Left renal cortex interstitium (tissue), 4 donors: Measurements from ENCODE around the gene ZCCHC14. TPM values are rescaled to one million over a fixed set of nuclear protein-coding genes. Genes with fewer than 3 reads are reported as not detected.
"Not testable (repeated sequence)": the region's sequence is repeated elsewhere in the genome, so short reads cannot be mapped to it uniquely, and the experiment has no call there.

Experiments used
- DNase-seq, 4 donors: peaks; one replicate each; pipeline ENCODE4 v3.0.0-alpha.2; 2013; ENCODE audit warnings: low read depth in 4 of 4, low spot score in 2 of 4, missing footprints in 1 of 4
- polyA plus RNA-seq, 4 donors: library from polyadenylated mRNA; unstranded; fragments of 120-200 nt; gene quantifications; one replicate each; pipeline ENCODE4 v1.2.1, GENCODE V29; 2013; ENCODE audit not compliant: insufficient read length in 4 of 4

ZCCHC14 gene
- polyA plus RNA-seq, 4 donors: 27.9 to 39.1 (median 35.2) TPM

DNA sequence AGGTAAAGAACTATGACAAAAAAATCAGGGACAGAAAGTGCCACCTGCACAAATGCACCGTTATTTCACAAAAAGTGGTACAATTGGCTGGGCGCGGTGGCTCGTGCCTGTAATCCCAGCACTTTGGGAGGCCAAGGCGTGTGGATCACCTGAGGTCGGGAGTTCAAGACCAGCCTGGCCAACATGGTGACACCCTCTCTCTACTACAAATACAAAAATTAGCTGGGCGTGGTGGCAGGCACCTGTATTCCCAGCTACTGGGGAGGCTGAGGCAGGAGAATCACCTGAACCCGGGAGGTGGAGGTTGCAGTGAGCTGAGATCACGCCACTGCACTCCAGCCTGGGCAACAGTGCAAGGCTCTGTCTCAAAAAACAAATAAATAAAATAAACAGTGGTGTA lies 102.9 kb downstream of the ZCCHC14 start:
- DNase-seq: not testable (repeated sequence)

DNA sequence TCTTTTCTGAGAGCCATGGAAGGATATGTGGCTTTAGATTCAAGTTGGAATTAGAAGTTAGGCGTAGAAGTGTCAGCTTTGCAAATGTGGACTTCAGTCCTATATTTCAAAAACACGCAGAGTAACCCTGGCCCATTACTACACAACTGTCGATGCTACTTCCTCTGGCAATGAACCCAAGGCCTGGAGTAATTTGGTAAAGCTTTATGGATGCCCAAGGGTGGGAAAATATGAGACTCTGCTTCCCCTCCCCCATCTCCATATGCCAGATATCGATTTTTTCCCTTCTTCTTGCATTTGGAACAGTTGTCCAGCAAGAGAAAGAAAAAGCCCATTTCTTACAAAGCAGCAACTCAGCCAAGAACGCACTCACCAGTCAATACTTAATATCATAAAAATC lies 103.6 kb downstream of the ZCCHC14 start:
- no peak for DNase-seq

DNA sequence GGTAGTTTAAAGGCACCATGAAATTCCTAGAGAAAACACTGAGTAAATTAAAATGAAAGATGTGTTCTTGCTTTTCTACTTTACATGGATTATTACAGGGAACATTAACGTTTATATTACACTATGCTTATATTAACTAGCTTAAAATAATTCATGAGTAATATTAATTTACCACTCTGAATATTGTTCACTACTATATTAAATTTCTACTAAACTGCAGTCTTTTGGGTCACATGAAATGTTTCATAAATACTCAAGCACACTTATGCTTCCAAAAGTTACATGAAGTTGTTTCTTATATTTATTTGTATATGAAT lies 104.0 kb downstream of the ZCCHC14 start:
- DNase-seq: no peak

DNA sequence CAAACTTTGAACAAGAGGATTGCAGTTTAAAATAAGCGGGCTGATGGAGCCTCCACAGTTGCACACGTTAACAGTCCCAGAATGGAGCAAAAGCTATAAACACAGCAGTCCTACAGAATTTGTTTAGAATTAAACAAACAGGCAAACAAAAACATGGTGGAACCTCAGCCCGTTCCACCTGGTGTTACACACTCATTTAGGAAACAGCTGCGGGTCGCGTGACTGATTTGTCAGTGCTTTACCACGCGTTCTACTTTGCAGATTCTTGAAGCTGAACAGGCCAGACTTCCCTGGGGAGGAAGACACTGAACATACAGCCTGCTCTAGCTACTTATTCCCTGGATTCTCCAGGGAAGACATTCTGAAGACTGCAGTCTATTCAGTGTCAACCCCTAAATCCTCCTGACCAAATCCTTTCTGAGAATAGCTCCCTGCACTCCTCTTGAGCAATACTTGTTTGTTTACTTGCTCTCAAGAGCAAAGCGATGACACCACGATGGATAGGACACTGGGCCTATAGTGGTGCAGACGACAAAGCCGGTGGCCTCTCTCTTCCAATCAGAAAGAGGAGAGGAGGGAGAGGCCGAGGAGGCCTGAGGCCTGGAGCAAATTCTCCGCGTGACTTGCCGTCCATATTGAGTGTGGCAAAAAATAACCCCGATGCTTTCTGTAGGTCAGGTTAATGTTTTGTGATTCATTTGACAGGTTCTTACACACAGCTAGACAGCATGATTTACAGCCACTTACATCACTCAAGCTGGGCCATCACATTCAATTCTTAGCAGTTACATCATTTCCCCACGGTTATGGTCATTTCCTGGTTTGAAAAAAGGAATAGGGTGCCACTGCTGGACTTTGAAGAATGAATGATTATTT lies 104.6 kb downstream of the ZCCHC14 start:
- DNase-seq: peak; percentile 89 to 97 (median 94)

DNA sequence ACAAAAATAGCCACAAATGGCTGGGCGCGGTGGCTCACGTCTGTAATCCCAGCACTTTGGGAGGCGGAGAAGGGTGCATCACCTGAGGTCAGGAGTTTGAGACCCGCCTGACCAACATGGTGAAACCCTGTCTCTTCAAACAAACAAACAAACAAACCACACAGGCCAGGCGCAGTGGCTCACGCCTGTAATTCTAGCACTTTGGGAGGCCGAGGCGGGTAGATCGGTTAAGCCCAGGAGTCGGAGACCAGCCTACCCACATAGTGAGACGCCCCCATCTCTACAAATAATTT lies 108.0 kb downstream of the ZCCHC14 start:
- not testable (repeated sequence) for DNase-seq

DNA sequence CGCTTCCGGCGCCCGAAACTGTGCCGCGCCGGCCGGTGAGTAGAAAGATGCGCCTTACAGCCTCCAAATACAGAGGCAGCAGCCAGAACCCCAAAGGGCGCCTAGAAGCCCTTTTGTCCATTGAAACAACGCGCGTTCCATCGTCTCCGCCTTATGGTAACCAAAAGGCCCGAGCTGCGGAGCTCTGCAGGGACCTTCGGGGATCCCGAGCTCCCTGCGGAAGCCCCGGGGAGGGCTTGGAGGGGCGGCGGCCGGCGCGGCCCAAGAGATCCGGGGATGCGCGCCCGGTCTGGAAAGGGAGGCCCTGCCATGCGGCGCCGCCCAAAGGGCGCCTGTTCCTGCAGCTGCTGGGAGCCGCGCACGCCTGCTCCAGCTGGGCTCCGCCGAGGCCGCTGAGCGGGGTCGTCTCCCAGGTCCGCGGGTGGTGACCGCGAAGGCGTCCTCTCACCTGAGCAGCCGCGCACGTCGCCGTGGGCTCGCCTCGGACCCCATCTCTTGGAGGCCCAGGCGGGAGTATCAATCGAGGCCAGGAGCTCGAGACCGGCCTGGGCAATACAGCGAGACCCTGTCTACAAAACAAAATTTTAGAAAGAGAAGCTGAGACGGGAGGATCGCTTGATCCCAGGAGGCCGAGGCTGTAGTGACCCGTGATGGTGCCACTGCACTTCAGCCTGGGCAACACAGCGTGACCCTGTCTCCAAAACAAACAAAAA lies 108.5 kb downstream of the ZCCHC14 start:
- no peak for DNase-seq

DNA sequence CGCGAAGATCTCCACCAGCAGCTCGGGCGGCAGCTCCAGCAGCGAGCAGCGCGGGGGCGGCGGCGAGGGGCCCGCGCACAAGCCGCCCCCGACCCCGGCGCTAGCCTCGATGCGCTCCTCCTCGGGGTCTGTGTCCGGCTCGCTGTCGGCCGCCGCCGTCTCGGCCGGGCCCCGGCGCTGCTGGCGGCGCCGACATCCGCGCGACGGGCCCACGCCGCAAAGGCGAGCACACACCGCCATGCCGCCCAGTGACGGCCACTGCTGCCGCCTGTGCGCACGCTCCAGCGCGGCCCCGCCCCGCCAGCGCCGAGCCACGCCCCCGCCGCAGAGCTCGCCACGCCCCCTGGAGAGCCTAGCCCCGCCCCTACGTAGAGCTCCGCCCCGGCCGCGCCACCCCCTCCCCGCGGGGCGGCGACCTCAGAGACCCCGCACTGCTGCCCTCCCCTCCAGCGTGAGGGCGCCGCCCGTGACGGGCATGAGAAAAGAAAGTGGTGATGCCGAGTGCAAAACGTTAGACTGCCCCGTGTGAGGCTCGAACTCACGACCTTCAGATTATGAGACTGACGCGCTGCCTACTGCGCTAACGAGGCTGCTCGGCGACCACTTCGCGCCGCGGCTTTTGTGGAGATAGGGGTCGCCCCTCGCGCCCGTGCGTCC lies 109.2 kb downstream of the ZCCHC14 start, which contains the start of gene FBXO31:
TSS of gene FBXO31 (minus strand) at position 272 of the 657 bp plus-strand sequence. CDS start at position 240, 32 bp downstream.
- DNase-seq: peak; percentile 79 to 87 (median 82)

DNA sequence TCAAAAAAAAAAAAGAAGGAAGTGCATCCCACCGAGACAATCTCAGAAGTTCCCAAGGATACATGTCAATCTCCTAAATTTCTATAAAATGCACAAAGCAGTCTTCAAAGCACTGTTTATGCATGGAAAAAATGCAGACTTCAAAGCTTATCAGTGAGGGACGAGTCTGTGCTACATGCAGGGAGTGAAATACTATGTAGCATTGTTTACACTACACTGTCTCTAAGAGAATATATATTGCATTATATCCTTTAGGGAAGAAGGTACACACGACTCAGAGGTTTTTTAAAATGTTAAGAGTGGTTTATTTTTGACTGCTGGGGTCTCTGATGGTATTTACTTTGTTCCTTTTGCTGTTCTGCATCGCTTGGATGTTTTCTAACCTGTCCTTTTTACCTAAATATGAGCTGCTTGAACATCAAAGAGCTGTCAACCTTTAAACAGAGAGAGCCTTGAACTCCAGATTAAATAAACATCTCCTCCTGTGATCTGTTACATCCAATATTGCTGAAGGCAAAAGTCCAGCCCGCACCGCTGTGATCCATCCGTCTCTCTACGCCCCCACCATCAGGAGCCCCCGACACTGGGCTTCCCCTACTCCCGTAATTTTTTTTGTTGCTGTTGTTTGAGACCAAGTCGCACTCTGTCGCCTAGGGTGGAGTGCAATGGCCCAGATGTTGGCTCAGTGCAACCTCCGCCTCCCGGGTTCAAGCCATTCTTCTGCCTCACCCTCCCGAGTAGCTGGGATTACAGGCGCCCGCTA lies 110.6 kb downstream of the ZCCHC14 start:
- no peak for DNase-seq

DNA sequence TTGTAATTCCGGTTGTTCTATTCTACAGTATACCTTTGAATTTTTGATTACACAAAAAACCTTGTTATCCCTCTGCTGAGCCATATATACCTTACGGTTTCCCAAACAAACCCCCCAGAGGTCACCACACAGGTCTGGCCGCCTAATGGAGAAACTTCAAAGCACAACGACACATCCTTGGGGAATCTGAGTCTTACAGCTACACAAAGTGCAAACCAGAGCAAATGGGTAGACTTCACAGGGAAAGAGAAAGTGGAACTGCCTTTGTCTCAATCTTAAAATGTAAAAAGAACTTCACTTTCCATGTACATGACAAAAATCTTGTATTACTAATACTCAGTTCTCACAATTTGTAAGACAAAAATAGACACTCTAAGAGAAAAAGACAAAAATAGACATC lies 111.9 kb downstream of the ZCCHC14 start:
- DNase-seq: no peak

DNA sequence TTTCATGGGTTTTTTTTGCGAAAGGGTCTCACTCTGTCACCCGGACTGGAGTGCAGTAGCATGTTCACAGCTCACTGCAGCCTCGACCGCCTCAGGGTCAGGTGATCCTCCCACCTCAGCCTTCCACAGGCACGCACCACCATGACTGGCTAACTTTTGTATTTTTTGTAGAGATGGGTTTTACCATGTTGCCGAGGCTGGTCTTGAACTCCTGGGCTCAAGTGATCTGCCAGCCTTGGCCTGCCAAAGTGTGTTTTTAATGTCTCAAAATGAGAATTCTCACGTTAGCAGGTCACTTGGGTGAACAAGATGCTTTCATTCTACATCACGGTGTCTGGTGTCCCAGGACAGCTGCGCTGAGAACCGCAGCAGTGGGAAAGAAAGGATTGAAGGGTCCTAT lies 112.4 kb downstream of the ZCCHC14 start:
- DNase-seq: no peak

DNA sequence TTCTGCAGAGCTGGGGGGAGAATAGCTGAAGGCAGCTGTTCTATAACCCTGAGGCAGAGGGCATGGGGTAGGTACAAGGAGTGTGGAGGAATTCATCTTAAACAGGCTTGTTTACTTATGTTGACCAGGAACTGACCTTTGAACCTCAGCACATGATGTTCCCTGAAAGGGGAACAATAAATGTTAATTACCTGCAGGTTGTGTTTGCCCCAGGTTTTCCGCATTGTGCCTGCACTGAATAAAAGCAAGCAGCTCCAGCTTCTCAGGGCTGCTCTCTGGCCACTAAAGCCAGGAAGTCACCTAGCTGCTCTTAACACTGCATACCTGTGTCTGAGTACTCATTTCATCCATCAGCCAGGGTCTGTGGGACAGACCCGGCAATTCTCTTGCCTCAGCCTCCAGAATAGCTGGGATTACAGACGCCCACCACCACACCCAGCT lies 113.5 kb downstream of the ZCCHC14 start:
- not testable (repeated sequence) for DNase-seq

DNA sequence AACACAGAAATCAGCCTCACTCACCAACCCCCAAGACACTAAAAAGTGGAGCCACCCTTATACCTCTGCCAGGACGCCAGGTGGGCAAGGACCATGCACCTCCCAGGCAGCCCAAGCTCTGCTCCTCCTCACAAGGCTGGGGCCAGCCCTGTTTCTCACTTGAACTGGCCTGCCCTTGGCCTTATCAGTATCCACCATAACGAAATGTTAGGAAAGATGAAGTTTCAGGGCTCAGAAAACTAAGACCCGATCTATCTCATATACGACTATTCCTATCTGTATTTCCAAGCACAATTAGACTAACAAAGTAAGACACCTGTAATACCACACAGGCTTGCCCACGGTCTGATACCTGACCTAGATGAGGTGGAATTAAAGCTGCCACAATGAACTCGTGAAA lies 116.2 kb downstream of the ZCCHC14 start:
- DNase-seq: no peak

DNA sequence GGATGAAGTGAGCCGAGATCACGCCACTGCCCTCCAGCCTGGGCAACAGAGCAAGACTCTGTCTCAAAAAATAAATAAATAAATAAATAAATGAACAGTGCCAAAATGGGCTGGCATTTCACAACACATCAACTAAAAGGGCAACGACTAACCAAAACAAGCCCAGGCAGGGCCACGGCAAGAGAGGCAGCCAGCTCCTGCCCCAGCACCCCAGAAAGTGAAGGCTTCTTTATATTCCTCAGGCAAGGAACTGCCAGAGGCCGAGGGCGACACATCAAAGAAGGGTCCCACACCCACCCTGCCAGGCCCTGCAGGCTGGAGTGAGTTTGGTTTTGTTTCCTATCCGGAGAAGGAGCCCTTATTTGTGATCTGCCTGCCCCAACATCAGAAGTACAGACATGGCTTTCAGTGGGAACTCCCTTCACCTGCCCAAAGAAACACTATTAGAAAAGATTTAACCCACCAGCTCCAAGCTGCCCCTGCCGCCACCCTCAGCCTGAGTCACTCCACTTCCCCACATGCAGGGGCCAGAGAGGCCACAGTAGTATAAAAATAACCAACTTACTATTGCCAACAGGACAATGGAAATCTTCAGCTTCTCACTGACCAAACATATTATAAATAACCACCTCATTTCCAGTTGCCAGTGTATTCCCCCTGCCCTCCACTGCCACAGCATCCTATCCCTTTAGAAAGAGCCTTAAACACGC lies 117.2 kb downstream of the ZCCHC14 start:
- DNase-seq: no peak

DNA sequence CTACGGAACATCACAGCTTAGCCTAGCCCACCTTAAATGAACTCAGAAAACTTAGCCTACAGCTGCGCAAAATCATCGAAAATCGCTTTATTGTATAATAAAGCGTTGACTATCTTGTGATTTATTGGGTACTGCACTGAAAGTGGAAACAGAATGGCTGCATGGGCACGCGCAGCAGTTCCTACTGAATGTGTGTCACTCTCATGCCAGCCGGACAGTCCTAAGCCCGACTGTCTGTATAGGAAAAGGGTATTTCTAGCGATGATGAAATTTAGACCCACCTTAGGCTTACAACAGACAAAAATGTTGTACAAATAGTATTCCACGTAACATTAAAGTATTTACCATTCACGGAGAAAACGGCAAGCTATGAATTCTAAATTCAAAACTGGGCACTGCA lies 118.5 kb downstream of the ZCCHC14 start:
- no peak for DNase-seq

DNA sequence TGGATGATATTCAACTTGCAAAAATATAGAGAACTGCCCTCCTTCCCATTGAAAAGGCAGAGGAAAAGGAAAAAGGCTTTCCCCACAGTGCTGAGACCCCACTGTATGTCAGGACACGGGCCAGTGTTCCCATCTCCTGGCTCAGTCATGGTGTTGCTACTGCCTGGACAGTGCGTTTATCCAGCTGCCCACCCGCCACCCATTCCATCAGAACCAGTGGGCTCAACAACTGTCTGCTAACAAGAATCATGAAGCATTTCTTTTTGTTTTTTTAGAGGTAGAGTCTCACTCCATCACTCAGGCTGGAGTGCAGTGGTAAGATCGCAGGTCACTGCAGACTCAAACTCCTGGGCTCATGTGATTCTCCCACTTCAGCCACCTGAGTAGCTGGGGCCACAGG lies 120.5 kb downstream of the ZCCHC14 start:
- DNase-seq: no peak

DNA sequence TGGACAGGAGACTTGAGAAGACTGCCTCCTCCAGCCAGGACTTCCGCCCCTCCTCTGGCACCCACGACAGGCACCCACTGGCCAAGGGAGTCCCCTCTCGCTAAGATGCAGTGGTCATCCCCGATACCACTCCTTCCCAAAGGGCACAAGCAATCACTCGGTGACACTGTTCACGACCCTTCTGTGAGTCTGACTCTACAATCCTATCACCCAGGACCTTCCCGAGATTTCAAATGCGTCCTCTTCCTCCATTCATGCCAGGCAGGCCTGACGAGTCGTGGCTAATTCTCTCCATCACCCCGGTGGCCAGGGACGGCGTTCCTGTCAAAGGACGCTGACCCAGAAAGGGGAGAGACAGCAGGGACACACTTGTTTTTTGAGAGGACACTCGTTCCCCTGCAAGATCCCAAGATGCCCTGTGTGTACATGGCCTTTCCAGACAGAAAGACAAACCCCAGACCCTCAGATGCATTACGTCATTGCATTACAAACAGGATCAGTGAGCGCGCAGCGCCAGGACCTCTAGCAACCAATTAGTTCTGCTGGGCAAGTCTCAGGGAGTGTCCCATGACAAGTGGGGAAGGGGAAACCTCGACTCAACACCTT lies 121.5 kb downstream of the ZCCHC14 start:
- no peak for DNase-seq

DNA sequence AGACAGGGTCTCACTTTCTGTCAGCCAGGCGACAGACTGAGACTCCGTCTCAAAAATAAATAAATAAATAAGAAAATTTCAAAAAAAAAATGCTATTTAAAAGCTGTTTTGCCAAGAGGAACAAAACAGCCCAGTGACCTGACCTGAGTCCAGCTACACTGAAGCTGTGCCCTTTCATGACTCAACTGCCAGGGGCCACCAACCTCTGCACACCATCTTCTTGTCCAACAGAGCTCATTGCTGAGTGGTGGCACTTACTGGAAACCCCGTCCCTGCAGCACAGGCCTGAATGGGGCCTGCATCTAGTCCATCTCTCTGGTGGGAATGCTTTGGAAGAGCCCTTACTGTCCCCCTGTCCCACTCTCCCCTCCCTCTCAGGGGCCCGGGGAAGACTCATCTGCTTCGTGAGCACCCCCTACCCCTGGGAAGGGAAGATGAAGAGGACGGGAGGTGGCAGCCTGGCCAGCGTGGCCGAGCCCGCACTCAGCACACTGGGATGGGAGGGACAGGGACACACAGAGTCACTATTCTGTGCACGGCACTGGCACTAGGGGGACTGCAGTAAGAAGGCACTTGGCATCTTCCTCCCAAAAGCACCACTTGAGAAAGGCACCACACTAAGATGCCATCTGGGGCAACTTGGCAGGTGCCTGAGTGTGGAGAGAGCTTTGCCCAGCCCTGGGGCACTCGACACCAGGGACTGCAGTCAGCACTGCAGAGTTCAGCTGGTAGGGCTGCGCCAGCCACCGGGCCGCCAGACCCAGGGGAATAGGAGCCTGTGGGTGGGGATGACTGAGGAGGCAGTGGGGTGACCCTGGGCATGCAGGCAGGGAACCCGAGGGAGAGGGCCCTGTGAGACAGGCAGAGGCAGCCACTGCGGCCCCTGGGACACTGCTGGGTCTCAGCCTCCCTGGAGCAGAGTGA lies 122.8 kb downstream of the ZCCHC14 start:
- DNase-seq: no peak

DNA sequence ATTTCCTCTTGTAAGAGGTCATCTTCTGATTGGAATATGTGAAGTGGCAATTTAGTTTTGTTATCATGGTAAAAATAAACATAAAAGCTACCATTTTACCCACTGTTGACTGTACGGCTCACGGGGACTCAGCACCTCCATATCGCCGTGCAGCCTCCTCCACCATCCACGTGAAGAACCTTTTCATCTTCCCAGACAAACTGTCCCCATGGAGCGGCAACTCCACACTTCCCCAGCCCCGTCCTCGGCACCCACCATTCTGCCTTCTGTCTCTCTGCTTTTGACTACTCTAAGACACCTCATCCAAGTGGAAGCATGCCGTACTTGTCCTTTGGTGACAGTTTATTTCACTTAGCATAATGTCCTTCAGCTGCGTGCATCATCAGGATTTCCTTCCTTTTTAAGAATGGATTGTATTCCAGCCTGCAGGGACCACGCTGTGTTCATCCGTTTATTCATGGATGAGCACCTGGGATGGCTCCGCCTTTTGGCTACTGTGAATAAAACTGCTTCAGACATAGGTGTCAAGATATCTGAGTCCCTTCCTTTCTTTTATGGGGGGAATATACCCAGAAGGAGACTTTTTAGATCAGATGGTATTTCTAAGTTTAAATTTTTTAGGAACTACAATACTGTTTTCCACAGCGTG lies 123.6 kb downstream of the ZCCHC14 start:
- no peak for DNase-seq
